GM15510 (cell line): ENCODE results near the gene ASF1A.

Source experiments
- POLR2A ChIP-seq: IDR thresholded peaks from 3 replicates; pipeline ENCODE4 v1.6.1; 2011; ENCODE audit warnings: borderline replicate concordance; ENCODE audit not compliant: insufficient read length; ENCODE audit errors: extremely low read depth

The ASF1A gene

DNA sequence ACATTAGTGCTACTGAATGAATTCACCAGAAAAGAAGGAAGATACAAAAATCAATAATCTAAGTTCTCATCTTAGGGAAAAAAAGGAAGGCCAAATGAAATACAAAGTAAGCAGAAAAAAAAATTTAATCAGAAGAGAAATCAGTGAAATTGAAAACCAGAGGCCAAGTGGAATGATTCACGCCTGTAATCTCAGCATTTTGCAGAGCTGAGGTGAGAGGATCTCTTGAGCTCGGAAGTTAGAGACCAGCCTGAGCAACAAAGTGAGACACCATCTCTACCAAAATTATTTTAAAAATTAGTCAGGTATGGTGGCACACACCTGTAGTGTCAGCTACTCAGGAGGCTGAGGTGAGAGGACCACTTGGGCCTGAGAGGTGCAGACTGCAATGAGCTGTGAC is 21.2 kb upstream of the ASF1A start:
- no peak for TF ChIP-seq POLR2A

DNA sequence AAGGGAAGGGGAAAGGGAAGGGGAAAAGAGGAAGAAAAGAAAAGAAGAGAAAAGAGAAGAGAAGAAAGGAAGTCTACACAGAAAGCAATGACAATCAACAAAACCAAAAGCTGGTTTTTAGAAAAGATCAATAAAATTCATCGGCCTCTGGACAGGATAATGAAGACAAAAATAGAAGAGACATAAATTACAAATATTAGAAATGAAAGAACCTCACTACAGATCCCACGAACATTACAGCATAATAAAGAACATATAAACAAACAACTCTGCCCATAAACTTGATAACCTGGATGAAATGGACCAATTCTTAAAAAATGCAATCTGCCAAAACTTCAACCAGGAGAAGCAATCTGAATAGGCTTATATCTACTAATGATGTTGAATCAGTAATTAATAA is 20.7 kb upstream of the ASF1A start:
- TF ChIP-seq POLR2A: no peak

DNA sequence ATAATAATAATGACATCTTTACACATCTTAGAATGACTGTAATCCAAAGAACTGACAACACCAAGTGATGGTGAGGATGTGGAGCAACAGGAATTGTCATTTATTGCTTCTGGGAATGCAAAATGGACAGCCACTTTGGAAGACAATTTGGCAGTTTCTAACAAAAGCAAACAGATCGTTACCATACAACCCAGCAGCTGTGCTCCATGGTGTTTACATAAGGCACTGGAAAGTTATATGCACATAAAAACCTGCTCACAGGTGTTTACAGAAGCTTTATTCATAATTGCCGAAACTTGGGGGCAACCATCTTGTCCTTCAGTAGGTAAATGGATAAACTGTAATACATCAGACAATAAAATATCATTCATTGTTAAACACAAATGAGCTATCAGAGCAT is 18.3 kb upstream of the ASF1A start:
- no peak for TF ChIP-seq POLR2A

DNA sequence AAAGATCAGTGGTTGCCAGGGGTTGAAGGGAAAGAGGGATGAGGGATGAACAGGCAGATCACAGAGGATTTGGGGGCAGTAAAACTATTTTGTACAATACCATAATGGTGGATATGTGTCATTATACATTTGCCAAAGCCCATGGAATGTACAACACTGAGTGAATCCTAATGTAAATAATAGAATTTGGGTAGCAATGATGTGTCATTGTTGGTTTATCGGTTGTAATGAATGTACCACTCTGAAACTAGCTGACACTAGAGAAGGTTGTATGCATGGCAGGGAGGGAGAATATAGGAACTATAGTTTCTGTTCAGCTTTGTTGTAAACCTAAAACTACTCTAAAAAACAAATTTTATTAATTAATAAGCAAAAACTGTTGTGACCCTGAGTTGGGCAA is 17.8 kb upstream of the ASF1A start:
- TF ChIP-seq POLR2A: no peak

DNA sequence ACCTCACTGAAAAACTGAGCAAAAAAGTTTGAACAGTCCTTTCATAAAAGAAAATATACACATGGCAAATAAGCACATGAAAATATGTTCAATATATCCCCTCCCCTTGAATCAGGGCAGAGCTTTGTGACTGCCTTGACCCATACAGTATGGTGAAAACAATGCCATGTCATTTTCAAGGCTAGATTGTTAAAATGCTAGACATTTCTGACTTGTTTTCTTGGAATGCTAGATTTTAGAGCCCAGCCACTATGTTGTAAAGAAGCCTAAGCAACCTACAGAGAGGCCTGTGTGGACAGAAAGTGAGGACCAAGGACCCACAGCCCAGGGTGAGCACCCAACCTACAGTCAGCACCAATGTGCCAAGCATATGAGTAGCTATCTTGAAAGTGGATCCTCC is 17.1 kb upstream of the ASF1A start:
- TF ChIP-seq POLR2A: no peak

DNA sequence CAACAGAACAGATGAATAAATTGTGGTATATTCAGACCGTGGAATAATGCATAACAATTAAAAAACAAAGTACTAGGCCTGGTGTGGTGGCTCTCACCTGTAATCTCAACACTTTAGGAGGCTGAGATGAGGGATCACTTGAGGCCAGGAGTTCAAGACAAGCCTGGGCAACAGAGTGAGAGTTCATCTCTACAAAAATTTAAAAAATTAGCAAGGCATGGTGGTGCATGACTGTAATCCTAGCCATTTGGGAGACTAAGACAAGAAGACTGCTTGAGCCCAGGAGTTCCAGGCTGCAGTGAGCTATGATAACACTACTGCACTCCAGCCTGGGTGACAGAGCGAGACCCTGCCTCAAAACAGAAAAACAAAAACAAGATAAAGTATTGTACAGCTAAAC is 16.1 kb upstream of the ASF1A start:
- TF ChIP-seq POLR2A: no peak

DNA sequence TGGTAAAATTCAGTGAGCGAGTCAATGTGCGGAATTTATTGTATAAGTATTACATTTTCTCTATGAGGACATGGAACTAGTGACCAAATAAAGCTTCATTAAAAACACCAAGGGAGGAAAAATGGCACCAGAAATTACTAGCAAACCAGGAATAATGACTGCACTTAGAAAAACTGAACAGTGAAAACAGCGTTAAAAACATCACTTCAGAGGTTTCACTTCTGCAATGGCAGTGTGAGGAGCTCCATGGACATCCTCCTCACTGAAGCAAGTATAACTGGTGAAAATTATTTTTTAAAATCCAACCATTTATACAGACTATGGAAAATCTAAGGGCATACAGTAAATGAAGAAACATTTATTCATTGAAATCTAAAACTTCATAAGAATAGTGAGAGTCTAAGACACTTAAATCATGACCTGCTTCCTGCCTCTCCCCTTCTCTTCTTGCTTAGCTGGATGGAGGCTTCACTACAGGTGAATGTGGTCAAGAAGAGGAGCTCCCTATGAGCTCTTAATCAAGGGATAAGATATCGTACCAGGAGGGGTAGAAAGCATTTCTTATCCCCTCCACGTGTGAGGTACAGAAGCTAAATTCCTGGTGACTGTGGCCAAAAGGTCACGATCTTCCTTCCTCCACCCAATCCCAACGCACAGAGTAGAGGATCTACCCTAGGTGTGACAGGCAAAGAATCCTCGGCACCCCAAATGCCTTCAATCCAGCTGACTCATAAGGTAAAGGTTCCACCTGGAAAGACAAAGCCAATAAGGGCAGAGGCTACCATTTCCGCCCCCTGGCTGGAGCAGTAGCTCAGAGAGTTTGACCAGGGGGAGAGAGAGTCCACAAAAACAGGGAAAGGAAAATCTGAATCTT is 12.3 kb upstream of the ASF1A start:
- TF ChIP-seq POLR2A: no peak

DNA sequence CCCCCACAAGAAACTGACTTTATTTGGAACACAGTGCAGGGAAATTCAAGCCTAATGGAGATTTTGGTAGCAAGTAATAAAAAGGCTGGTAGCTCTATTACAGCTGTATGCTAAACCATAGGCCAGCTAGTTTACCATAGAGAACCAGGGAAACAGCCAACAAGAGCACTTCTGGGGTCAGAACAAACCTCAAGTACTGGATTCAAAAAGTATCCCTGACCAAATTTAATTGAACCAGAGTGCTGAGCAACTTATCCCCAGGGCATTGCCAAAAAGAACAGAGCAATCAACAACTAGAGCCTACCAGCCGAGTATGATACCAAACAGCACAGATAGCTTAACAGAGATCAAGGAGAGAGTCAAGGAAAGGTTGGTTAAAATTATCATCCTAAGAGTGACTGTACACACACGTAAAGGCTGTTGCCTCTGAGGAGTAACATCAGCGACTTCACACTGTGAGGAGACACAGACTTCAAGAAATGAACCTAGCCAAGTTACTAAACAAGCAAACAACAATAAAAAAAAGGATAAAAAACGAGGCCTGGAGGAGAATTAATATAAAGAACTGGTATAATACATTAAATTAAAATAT is 11.5 kb upstream of the ASF1A start:
- no peak for TF ChIP-seq POLR2A

DNA sequence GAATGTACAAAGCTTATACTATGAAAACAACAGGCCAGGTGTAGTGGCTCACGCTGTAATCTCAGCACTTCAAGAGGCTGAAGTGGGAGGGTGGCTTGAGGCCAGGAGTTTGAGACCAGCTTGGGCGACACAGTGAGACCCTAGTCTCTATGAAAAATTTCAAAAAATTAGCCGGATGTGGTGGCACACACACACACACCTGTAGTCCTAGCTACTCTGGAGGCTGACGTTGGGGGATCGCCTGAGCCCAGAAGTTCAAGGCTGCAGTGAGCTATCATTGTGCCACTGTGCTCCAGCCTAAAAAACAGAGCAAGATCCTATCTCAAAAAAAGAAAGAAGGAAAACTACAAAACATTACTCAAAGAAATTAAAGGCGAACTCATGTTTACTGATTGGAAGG is 7.3 kb upstream of the ASF1A start:
- TF ChIP-seq POLR2A: no peak

DNA sequence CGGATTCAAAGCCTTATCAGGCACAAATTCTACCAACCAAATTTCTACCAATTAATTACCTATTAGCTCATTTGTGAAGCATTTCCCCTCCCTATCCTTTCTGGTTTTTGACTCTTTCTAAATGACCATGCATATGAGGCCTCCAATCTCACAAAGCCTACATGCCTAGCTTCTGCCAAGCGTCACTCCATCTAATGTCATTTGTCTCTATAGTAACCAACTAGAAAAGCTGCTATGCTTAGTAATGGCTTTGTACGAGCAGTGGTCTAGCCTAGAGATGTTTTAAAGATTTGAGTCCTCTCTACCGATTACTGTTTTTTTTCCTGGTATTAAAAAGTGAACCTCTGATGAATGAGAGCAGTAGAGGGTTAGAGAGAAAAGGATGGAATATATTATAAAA is 4.8 kb upstream of the ASF1A start:
- no peak for TF ChIP-seq POLR2A

DNA sequence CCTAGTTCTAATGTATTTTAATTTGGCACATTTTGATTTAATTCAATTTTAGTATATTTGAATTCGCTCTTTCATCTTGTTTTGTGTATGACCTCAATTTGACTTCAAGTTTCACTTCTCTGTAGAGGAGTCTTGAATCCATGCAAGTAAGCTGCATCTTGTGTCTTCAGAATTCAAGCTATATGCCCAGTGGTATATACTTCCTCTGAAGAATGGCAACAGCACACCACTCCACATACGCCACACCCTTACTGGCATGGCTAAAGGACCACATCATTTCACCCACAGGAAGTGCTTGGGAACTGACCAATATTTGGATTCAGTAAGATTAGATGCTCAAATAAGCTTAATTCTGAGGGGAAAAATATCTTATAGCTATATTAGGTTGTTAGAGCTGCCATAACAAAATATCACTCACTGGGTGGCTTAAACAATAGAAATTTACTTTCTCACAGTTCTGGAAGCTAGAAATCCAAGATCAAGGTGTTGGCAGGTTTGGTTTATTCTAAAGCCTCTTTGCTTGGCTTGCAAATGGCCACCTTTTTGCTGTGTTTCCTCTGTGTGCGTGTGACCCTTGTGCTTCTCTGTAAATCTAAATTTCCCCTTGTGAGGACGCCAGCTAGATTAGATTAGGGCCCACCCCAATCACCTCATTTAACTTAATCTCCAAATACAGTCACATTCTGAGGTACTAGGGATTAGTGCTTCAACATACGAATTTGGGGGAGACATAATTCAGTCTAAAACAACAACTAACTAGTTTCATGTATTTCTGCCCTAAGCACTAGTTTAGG is 2.8 kb upstream of the ASF1A start:
- no peak for TF ChIP-seq POLR2A

DNA sequence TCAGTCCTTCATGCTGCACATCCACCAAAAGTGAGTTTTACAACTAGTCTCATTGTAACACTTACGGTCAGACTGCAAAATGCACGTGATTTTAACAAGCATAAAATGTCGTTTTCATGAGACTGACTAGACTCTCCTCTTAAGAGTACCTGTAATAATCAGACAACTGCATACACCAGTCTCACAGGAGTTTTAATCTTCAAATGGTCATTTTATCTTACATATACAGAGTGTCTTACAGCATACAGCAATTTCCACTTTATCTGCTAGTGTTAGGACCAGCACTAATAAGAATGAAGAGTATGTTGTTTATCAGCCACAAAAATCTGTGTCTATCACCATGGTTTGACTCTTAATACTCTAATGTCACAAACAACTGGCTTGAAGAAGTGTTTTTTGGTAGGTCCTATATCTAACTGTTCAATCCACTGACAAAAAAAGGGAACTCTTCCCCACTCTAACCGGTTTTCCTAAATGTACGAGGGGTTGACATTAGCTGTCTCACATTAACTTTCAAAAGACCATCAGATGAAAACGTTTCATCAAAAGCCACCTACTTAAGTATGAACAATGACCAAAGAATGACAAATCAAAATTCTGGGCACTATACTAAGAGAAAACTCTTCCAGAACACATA is 1.5 kb upstream of the ASF1A start:
- no peak for TF ChIP-seq POLR2A

DNA sequence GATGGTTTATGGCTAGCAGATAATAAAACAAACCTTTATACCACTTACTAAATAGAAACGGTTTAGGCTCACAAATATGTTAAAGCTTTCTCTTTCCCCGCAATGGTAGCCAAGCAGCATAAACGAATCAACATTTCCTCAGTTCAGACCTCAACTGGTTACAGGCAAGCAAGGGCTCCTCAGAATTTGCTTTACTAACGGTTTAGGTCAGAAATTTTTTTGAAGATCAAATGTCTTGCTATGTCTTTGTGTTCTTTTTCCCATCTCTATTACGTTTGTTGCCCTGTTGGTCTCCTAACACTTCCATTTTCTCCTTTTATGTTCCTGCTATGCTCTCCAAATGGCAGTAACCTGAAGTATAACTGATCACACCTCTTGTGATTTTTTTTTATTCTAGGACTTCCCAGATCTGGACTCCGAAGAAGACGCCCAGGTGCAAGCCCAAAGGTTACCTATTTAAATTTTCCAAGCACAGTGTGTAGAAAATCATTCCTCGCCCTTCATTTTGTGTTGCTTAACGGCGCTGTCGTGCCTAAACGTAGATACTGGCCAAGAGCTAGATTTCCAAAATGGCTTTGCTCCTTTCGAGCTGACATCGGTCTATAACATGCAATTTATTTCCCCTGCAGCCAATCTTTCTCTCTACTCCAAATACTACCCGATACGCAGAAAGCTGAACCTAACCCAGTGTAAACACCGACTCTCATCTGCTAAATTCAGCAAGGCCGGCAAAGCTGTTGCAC is 717 bp upstream of the ASF1A start:
- TF ChIP-seq POLR2A: no peak

DNA sequence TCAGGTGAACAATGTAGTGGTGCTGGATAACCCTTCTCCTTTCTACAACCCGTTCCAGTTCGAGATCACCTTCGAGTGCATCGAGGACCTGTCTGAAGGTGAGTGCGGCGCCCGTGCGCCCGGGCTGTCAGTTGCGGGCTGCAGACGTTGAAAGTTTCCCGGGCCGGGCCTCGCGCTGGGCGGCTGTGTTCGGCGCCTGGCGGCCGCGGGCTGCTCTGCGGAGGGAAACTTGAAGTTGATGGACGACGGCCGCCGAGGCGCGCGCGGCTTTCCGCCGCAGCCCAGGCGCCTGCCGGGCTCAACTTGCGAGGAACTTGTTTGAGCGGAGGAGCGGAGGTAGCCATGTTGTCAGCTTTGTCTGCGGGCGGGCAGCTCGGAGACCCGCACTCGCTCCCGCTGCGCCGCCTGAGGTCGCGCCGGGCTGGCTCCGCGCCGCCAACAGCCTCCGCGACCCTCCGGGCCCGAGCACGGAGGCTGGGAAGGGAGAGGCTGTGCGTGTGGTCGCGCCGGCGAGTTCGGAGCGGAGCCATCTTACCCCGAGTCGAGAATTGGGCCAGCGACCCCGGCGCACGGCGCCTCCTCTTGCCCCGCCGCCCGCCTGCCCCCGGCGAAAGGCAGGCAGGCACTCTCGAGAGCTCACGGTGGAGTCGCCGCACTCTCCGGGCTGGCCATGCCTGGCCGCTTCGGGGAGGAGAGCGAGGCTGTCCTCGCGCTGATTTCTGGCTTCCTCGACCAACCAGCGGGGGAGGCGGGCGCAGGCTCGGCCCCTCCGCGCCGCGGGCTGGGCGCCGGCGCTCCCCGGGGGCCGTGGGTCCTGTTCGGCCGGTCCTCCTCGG is 691 bp downstream of the ASF1A start:
- TF ChIP-seq POLR2A: peak; percentile 63

DNA sequence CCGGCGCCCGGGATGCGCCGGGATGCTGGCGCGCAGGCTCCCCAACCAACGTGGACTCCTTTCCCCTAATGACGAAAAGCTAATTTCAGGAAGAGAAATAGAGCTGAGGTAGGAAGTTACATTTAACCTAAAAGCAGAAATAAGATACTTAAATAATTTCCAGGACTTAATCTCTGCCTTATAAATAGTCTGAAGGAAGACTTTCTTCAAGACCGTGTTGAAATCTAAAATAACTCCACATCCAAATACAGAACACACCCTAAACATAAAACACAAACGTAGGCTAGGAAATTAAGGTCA is 1.3 kb downstream of the ASF1A start:
- TF ChIP-seq POLR2A: no peak

DNA sequence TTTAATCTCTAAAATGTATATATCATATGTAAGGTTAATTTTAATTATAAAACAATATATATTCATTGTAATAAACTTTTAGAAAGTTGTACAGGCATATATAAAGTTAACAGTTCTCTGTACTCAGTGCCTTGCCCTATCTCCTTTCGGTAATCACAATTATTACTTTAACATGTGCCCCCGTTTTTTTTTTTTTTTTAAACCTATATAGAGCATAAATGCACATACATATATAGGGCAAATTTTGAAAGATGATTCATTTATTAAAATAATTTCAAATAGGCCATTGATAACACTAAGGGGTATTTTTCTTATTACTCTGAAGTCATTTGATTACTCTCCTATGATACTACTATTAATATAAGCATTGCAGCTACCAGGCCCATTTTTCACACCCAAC is 1.9 kb downstream of the ASF1A start:
- TF ChIP-seq POLR2A: no peak
